HCT116 (cell line): ENCODE measurements around the gene NFIX. TPM values are rescaled to one million over a fixed set of nuclear protein-coding genes. Genes with fewer than 3 reads are reported as not detected.

Source experiments
- ATAC-seq: fragments of 200-7000 bp; cut with Tn5 transposase; 2 replicates; pipeline ENCODE4 v1.9.1; 2020; ENCODE audit warnings: mild to moderate bottlenecking, moderate library complexity
- BruUV-seq: library from RNA; stranded (reverse); fragments of 400-500 nt; replicated peaks from 2 replicates; lab custom pipeline; 2021; lab: Mats Ljungman, UMichigan
- CTCF ChIA-PET: fragments of 300-600 bp; sonication (Branson Sonifier 250); formaldehyde crosslinking; loops from one replicate; lab custom pipeline; 2021; ENCODE audit warnings: antibody characterized with exemption; lab: Charles Lee
- POLR2A ChIA-PET: fragments of 300-600, 350-600 bp; sonication (Branson Sonifier 250); formaldehyde crosslinking; loops from one replicate; lab custom pipeline; 2021; ENCODE audit warnings: antibody characterized with exemption; lab: Charles Lee
- RAD21 ChIA-PET, 2 experiments: fragments of 300-600 bp; sonication (Branson Sonifier 250); formaldehyde crosslinking; loops; one replicate each; lab custom pipeline; 2023; ENCODE audit warnings: low total read pairs in 2 of 2; ENCODE audit not compliant: uncharacterized antibody in 2 of 2, unreplicated experiment in 2 of 2, low non-redundant PET in 1 of 2; lab: Charles Lee
- DNase-seq: peaks from one replicate; pipeline ENCODE4 v3.0.0-alpha.2; 2010; ENCODE audit warnings: low read depth, low spot score
- H2AFZ ChIP-seq: fragments of 200-600 bp; shearing (Covaris generic), sonication (generic); 2 replicates; pipeline ENCODE4 v1.6.1; 2017; ENCODE audit warnings: low read depth, mixed run types, mixed read lengths, antibody characterized with exemption, low read length; ENCODE audit not compliant: poor library complexity, severe bottlenecking
- H3K27ac ChIP-seq: 2 replicates; pipeline ENCODE4 v1.5.1; 2012; ENCODE audit warnings: low read depth, low read length
- H3K27me3 ChIP-seq: fragments of 200-600 bp; sonication (generic); 2 replicates; pipeline ENCODE4 v1.6.1; 2016; ENCODE audit warnings: mixed run types, low read length, mixed read lengths; ENCODE audit not compliant: insufficient read depth
- H3K36me3 ChIP-seq, 2 experiments: fragments of 200-500 bp in 1 of 2; fragments of 200-600 bp in 1 of 2; sonication (Bioruptor generic) in 1 of 2; sonication (generic) in 1 of 2; 2 replicates each; pipeline versions ENCODE4 v1.5.1 to v1.6.1; 2014 to 2016; ENCODE audit warnings: low read length in 2 of 2, inconsistent platforms in 1 of 2, mixed read lengths in 1 of 2, mixed run types in 1 of 2; ENCODE audit not compliant: insufficient read depth in 2 of 2, control insufficient read depth in 1 of 2
- H3K4me1 ChIP-seq, 2 experiments: fragments of 200-600 bp in 1 of 2; sonication (generic) in 1 of 2; 2 replicates each; pipeline versions ENCODE4 v1.5.1 to v1.6.1; 2012 to 2017; ENCODE audit warnings: low read length in 2 of 2, inconsistent platforms in 1 of 2, mild to moderate bottlenecking in 1 of 2, mixed read lengths in 1 of 2, mixed run types in 1 of 2, moderate library complexity in 1 of 2; ENCODE audit not compliant: insufficient read depth in 2 of 2, control insufficient read depth in 1 of 2
- H3K4me2 ChIP-seq: fragments of 200-600 bp; sonication (generic); 2 replicates; pipeline ENCODE4 v1.6.1; 2017; ENCODE audit warnings: mixed run types, low read length, mixed read lengths
- H3K4me3 ChIP-seq, 2 experiments: fragments of 200-600 bp in 1 of 2; sonication (generic) in 1 of 2; replicated peaks in 1 of 2; 2 replicates each; pipeline ENCODE4 v1.5.1; 2011 to 2016; ENCODE audit warnings: low read length in 2 of 2, control low read depth in 1 of 2, low read depth in 1 of 2, mild to moderate bottlenecking in 1 of 2, mixed read lengths in 1 of 2, mixed run types in 1 of 2
- H3K79me2 ChIP-seq: fragments of 200-600 bp; sonication (generic); 2 replicates; pipeline ENCODE4 v1.6.1; 2017; ENCODE audit warnings: mild to moderate bottlenecking, mixed run types, low read length, moderate library complexity, mixed read lengths; ENCODE audit not compliant: insufficient read depth
- H3K9ac ChIP-seq: fragments of 200-600 bp; sonication (generic); 2 replicates; pipeline ENCODE4 v1.6.1; 2016; ENCODE audit warnings: low read length, mixed read lengths
- H3K9me2 ChIP-seq: fragments of 200-600 bp; sonication (generic), shearing (Covaris generic); 2 replicates; pipeline ENCODE4 v1.6.1; 2017; ENCODE audit warnings: mixed run types, mild to moderate bottlenecking, moderate library complexity; ENCODE audit not compliant: insufficient read depth
- H3K9me3 ChIP-seq, 2 experiments: fragments of 200-500 bp in 1 of 2; fragments of 200-600 bp in 1 of 2; sonication (Bioruptor generic) in 1 of 2; sonication (generic) in 1 of 2; 2 replicates each; pipeline ENCODE4 v1.6.1; 2014 to 2017; ENCODE audit warnings: low read length in 2 of 2, mixed read lengths in 2 of 2, inconsistent platforms in 1 of 2, low read depth in 1 of 2, mild to moderate bottlenecking in 1 of 2, mixed run types in 1 of 2, moderate library complexity in 1 of 2; ENCODE audit not compliant: control insufficient read depth in 1 of 2, insufficient read depth in 1 of 2
- H4K20me1 ChIP-seq: fragments of 200-600 bp; sonication (generic), shearing (Covaris generic); 2 replicates; pipeline ENCODE4 v1.6.1; 2017; ENCODE audit warnings: mixed run types, mild to moderate bottlenecking, moderate library complexity; ENCODE audit not compliant: insufficient read depth
- CBX3 ChIP-seq: IDR thresholded peaks from 2 replicates; pipeline ENCODE4 v1.6.1; 2012; ENCODE audit warnings: low read depth
- CEBPB ChIP-seq: IDR thresholded peaks from 2 replicates; pipeline ENCODE4 v1.6.1; 2012; ENCODE audit warnings: low read depth
- CTCF ChIP-seq, 3 experiments: fragments of 200-600 bp in 1 of 3; sonication (generic) in 1 of 3; IDR thresholded peaks in 2 of 3; conservative IDR thresholded peaks in 1 of 3; 2 replicates each; pipeline ENCODE4 v1.5.1; 2012 to 2017; ENCODE audit warnings: low read depth in 2 of 3, low read length in 2 of 3, antibody characterized with exemption in 1 of 3, borderline replicate concordance in 1 of 3, control low read depth in 1 of 3, mild to moderate bottlenecking in 1 of 3, mixed read lengths in 1 of 3, mixed run types in 1 of 3, moderate library complexity in 1 of 3; ENCODE audit not compliant: insufficient read depth in 1 of 3
- EGR1 ChIP-seq: IDR thresholded peaks from 2 replicates; pipeline ENCODE4 v1.6.1; 2012; ENCODE audit warnings: low read depth
- EZH2 ChIP-seq: fragments of 200-600 bp; sonication (generic); IDR thresholded peaks from 2 replicates; pipeline ENCODE4 v1.6.1; 2017; ENCODE audit warnings: antibody characterized with exemption, mixed run types
- POLR2AphosphoS5 ChIP-seq: IDR thresholded peaks from 2 replicates; pipeline ENCODE4 v1.6.1; 2011; ENCODE audit warnings: mild to moderate bottlenecking, low read depth, low read length, moderate library complexity
- RAD21 ChIP-seq: IDR thresholded peaks from 2 replicates; pipeline ENCODE4 v1.6.1; 2012; ENCODE audit warnings: low read depth, mild to moderate bottlenecking
- REST ChIP-seq: IDR thresholded peaks from 2 replicates; pipeline ENCODE4 v1.6.1; 2012; ENCODE audit warnings: low read depth
- SP1 ChIP-seq: IDR thresholded peaks from 2 replicates; pipeline ENCODE4 v1.6.1; 2012; ENCODE audit warnings: low read depth
- YY1 ChIP-seq: IDR thresholded peaks from 2 replicates; pipeline ENCODE4 v1.6.1; 2011; ENCODE audit warnings: low read length, low read depth, moderate library complexity, mild to moderate bottlenecking; ENCODE audit not compliant: insufficient replicate concordance; ENCODE audit errors: extremely low read depth
- ZFX ChIP-seq: fragments of 450-650 bp; IDR thresholded peaks from 2 replicates; pipeline ENCODE4 v1.6.1; 2017
- ZNF274 ChIP-seq: fragments of 200-500 bp; sonication (Bioruptor generic); IDR thresholded peaks from 2 replicates; pipeline ENCODE4 v1.6.1; 2014; ENCODE audit warnings: mild to moderate bottlenecking, low read depth, low read length, inconsistent platforms
- intact Hi-C: fragments of 100-400 bp; cut with micrococcal nuclease; formaldehyde crosslinking; loops from 2 replicates; pipeline ENCODE4 v1.10.0; 2022
- total RNA-seq: library from RNA; stranded (reverse); gene quantifications from one replicate; pipeline ENCODE4 v1.2.1, GENCODE V29; 2021; ENCODE audit not compliant: unreplicated experiment
- TF ChIP-seq, protein P1 (sequence below): IDR thresholded peaks from 2 replicates; pipeline ENCODE4 v1.6.1; 2011; ENCODE audit warnings: mild to moderate bottlenecking, low read length, moderate library complexity; ENCODE audit not compliant: insufficient replicate concordance; ENCODE audit errors: extremely low read depth
- TF ChIP-seq, protein P2 (sequence below): IDR thresholded peaks from 2 replicates; pipeline ENCODE4 v1.6.1; 2012
- TF ChIP-seq, protein P3 (sequence below): IDR thresholded peaks from 2 replicates; pipeline ENCODE4 v1.6.1; 2012

Gene NFIX
- total RNA-seq, 1 experiment from 2014 or later, result 34.8 TPM

GRCh38 chr19:12983091-12983490 lies 12.2 kb upstream of the NFIX start:
- intact Hi-C loops, result loop anchor here (1.0 kb wide), 3 partner anchors 51 to 111 kb away; no protein-coding TSS in a partner anchor
- no peak for TF ChIP-seq REST
- no peak for TF ChIP-seq YY1
- no peak for TF ChIP-seq RAD21
- TF ChIP-seq, protein P1, sequence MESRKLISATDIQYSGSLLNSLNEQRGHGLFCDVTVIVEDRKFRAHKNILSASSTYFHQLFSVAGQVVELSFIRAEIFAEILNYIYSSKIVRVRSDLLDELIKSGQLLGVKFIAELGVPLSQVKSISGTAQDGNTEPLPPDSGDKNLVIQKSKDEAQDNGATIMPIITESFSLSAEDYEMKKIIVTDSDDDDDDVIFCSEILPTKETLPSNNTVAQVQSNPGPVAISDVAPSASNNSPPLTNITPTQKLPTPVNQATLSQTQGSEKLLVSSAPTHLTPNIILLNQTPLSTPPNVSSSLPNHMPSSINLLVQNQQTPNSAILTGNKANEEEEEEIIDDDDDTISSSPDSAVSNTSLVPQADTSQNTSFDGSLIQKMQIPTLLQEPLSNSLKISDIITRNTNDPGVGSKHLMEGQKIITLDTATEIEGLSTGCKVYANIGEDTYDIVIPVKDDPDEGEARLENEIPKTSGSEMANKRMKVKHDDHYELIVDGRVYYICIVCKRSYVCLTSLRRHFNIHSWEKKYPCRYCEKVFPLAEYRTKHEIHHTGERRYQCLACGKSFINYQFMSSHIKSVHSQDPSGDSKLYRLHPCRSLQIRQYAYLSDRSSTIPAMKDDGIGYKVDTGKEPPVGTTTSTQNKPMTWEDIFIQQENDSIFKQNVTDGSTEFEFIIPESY, result no peak
- no peak for TF ChIP-seq CEBPB
- no peak for TF ChIP-seq CBX3
- TF ChIP-seq CTCF (IDR thresholded peaks at IDR 0.05 in 2 of 3, conservative IDR thresholded peaks at IDR 0.05 in 1 of 3; ENCODE audit: borderline replicate concordance in 1 of 3, insufficient read depth in 1 of 3, low read depth in 2 of 3, low read length in 2 of 3), result no peak
- no peak for TF ChIP-seq ZFX
- TF ChIP-seq ZNF274, result no peak
- TF ChIP-seq SP1, result no peak
- TF ChIP-seq EGR1, result no peak
- no peak for TF ChIP-seq EZH2
- TF ChIP-seq POLR2AphosphoS5, result no peak
- TF ChIP-seq, protein P2, sequence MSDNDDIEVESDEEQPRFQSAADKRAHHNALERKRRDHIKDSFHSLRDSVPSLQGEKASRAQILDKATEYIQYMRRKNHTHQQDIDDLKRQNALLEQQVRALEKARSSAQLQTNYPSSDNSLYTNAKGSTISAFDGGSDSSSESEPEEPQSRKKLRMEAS, result no peak
- TF ChIP-seq, protein P3, sequence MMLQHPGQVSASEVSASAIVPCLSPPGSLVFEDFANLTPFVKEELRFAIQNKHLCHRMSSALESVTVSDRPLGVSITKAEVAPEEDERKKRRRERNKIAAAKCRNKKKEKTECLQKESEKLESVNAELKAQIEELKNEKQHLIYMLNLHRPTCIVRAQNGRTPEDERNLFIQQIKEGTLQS, result no peak
- RAD21 ChIA-PET, result interaction anchor here (1.0 to 1.6 kb wide), 2 partner anchors 78 to 111 kb away, joined by 3 to 5 read pairs; no protein-coding TSS in a partner anchor
- H3K27me3 ChIP-seq, result no peaks in the 10 kb centered on the region
- DNase-seq, result no peak
- CTCF ChIA-PET, result interaction anchor here (1.0 to 2.2 kb wide), 4 partner anchors 75 to 111 kb away, joined by 3 to 27 read pairs (median 4); no protein-coding TSS in a partner anchor
- H4K20me1 ChIP-seq, result no peaks in the 10 kb centered on the region
- no peak overlapping the region for H3K27ac ChIP-seq
- H3K9me2 ChIP-seq, result no peaks in the 10 kb centered on the region
- H3K9me3 ChIP-seq, result no peaks in the 10 kb centered on the region
- BruUV-seq, result no TSS peak
- peak overlapping the region; percentile 55 for H3K4me2 ChIP-seq
- H2AFZ ChIP-seq, result peak overlapping the region; percentile 66
- H3K4me1 ChIP-seq, result peaks cover 21 to 29% of the 10 kb centered on the region in 2 experiments; a peak in 3 of 4 replicates
- H3K4me3 ChIP-seq, result no peak overlapping the region
- peak overlapping the region; percentile 21; the same call in 1 of the 2 replicates for H3K9ac ChIP-seq
- no peaks in the 10 kb centered on the region for H3K36me3 ChIP-seq
- peak; percentile 5 for ATAC-seq
- POLR2A ChIA-PET, result interaction anchor here (1.0 kb wide), 1 partner anchor 111 kb away, joined by 3 read pairs; no protein-coding TSS in a partner anchor
- H3K79me2 ChIP-seq, result no peaks in the 10 kb centered on the region
